ENCODE data around the gene BTBD6.

BTBD6 gene

DNA sequence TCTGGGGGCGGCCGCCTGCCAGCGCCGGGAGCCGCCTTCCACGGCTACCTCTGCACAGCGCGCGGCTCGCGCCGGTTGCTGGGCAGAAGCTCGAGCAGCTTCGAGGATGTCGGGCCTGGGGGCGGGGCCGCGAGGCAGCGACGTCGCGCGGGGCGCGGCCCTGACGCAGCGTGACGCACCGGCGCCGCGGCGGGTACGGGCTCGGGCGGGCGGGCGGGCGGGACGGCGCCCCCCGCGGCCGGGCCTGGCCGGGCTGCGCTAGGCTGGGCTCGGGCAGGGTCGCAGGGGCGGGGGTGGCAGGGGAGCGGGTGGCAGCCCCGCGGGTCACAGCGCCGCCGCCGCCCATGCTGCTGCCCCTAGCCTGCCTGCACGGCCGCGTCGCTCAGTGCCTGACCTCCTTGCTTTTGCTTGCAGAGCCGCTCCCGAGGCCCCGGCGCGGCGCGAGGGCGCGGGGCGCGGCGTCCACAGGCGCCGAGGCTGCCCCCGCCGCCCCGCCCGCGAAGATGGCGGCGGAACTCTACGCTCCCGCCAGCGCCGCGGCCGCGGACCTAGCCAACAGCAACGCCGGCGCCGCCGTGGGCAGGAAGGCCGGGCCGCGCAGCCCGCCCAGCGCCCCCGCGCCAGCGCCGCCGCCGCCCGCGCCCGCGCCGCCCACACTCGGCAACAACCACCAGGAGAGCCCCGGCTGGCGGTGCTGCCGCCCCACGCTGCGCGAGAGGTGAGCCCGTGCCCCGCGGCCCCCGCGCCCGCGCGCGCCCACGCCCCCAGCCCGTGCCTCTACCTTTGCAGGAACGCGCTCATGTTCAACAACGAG, at the start of gene BTBD6:
TSS of gene BTBD6 (plus strand) at position 166 of the 814 bp plus-strand sequence. CDS start at position 345, 179 bp downstream.
- peak; percentile 74 for DNase-seq

DNA sequence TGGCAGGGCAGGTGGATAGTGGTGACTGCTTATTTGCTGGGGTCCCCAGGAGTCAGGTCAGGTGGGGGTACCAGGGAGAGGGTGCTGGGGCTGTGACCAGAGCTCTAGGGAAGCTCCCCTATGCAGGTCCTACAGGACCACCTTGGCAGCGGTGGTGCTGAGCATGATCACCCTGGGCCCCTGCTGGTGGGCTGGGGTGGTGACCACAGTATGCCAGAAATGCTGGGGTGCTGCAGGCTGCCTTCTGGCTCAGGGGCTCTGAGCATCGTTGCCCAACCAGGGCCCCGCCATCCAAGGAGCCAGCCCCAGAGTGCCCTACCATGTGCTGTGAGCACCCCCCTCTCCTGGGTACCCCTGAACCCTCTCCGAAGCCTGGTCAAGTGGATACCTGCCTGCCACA, 49.7 kb upstream of the BTBD6 start:
- DNase-seq: no peak

DNA sequence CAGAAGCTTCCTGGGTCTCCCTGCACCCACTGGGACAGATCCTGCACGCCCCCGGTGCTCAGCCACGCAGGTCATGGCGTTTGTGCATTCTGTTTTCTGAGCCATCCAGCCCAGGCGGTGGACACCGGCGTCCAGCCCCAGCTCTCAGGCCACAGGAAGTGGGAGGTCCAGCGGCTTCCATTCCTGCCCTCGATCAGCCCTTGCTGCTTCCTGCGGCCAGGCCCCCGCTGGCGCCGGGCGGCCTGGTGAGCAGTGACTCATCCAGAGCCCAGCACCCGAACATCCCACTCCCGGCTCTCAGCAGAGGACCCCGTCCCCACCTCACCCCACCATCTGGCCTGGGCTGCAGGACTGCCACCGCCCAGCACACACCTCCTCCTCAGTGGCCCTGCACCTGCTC, 49.2 kb upstream of the BTBD6 start:
- no peak for DNase-seq

DNA sequence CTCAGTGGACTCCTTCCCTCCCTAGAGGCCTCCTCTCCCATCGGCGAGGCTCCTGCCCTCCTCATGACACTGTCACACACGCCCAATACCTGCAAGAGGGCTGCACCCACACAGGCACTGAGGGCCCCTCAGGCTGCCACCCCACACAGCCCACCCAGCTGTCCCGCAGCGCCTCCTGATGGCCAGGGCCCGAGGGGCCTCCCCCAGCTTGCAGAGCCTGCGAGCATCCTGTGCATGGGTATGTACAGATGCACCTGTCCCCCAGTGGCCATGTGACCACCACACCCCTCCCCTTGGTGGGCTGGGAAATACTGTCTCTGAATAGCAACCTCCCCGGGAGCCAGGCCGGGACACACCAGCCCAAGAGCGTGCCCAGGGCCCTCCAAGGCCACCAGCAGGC, 48.3 kb upstream of the BTBD6 start:
- no peak for DNase-seq

DNA sequence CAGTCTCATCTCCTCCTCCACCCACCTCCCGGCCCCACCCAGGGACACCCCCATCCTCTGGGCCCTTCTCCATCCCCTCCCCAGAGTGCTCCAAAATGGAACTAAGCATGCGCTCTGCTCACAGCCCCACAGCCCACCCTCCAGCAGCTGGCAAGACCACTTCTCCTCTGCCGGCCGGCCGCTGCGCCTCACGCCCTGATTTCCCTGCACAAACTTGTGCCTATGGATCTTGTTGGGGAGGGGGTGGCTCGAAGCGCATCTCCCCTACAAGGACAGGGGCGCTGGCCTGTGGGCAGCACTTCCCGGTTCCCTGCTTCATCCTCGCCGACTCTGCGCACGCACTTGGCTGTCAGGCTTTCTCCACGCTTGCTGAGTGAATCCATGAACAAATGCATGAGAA, 47.7 kb upstream of the BTBD6 start:
- DNase-seq: no peak

DNA sequence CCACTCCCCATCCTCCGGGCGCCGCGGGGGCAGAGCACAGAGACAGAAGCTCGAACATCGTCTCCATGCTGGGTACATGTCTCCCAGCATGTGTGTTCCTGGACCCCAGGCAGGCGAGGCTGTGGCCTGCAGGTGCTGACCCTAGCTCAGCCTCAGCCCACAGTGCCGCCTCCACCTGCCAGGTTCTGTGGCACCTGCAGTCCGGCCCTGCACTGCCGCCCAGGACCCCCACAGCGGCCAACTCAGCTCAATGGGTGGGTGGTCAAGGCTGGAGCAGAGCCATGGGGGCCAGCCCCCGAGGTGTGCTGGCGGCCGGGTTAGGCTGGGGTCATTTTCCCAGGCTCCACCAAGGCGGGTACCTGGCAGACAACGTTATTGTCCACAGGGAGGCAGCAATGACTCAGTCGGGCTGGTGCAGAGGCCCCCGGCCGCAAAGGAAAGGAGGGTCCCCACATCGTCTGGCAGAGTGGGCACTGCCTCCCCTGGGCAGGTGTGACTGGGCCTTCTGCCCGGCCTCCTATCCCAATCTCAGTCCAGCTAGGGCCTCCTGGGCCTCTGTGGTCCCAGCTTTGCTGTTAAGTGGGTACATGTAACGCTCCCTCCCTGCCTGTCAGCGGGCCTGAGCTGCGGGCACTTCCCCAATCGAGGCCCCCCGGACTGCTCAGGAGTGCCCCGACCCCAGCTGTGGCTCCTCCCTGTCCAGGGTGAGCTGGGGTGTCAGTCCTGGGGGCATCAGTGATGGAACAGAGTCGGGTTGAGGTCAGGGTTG, 47.0 kb upstream of the BTBD6 start:
- DNase-seq: no peak

DNA sequence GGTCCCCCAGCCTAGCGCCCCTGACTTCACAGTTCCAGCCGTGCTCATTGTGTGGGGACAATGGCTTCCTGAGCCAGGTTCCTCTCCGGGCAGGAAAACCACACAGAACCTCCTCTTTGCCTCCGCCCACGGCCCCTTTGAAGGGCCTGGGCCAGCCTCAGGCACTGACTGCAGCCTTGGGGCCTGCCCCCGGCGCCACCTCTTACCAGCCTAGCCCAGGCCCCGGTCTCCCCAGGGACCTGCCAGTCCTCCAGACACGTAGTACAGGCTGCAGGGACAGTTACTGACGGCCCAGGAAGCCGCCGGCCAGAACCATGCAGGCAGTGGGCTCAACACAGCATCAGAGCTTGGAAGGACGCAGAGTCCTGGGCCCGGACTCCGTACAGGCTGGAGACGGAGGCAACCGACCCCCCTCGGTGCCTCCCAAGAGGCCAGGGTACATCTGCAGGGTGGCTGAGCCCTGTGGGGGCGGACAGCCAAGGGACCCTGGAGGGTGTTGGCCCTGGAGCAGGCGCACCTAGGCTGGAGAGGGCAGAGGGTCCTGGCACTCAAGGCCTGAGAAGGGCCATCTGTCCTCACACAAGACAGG, 46.3 kb upstream of the BTBD6 start:
- DNase-seq: no peak

DNA sequence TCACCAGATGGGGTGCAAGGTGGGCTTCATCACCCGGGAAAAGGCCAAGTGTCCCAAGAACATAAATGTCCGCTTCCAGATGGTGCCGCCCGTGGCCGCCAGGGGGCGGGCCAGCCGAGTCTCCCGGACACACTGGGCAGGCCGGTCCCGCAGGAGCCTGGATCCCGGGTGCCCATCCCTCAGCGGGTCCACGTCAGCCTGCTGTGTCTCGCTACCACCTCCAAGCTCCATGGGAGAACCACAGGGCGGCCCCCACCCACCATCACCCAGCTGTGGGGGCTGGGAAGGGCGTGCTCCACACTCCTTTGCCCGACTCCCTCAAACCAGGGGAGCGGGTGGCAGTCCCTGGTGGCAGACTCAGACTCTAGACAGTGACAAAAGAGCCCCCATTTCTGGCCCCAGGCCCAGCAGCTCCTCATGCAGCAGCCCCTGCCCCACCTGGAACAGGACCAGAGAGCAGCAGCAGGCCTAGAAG, 45.2 kb upstream of the BTBD6 start:
- DNase-seq: peak; percentile 32

DNA sequence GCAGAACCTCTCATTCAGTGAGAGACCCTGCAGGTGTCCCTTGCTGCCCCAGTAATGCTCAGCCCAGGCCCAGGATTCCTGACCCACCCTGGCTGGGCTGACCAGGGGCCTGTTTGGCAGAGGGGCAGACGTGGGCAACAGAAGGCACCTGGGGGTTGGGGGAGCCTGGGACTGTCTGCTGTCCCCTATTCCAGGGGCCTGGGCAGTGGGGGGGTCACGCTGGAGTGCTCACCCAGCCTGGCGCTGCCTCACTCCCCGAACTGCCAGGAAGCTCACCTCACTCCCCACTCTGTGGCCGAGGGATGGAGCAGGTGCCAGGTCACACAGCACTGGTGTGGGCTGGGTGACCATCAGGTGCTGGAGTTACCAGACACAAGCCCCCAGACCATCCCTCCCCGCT, 44.6 kb upstream of the BTBD6 start:
- no peak for DNase-seq

DNA sequence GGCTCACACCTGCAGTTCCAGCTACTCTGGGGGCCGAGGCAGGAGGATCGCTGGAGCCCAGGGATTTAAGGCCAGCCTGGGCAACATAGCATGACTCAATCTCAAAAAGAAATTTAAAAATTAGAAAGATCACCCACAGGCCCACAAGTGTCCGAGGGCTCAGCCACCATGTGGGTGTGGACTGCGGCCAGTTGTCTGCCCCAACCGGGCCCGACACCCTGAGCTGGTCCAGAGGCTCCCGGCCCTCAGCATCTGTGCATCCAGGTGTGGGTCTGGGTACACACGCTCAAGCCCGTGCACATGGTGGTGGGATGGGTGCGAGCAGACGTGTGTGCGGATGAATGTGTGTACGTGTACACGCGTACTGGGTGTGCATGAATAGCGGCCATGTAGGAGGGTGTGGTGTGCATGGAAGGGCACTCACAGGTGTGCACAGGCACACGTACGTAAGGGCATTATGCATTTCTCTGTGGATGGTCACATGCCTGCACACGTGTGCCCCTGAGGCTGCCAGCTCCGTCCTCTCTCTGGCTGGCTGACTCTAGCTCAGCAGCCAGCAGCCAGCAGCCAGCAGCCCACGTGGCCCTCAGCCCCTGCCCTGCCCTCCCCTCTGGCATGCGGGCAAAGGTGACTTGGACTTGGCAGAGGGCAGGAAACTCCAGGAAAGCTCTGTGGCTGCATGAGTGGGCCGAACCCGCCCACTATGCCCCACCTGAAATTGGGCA, 44.0 kb upstream of the BTBD6 start:
- no peak for DNase-seq

DNA sequence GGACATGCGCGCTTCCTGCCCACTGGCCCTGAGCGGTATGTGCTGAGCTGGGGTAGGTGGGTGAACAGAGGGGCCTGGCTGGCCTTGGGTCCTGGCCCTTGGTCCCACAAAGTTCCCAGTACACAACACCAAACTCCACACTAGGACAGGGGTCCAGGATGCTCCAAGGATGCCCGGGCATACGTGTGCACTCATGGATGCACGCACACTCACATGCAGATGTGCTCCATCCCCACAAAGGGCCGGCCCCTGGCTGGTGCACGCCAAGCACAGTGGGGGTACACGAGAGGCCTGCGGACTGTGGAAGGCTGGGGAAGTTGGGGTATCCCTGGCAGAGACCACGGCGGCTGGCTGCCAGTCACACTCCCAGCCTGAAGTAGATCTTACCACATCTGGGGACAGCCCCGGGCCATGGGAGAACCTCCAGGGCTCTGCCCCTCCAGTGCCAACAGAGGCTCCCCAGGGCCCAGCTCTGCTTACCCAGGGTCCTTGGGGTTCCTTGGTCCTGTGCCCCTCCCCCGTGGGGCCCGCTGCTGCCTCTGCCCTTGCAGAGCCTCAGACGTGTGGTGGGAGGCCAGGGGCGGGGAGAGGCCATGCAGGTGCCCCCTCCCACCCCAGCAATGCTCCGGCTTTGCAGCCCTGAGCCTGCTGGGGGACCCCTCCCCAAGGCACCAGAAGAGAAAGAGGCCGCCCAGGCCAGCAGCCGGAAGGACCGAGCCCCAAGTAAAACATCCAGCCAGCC, 43.2 kb upstream of the BTBD6 start:
- no peak for DNase-seq

DNA sequence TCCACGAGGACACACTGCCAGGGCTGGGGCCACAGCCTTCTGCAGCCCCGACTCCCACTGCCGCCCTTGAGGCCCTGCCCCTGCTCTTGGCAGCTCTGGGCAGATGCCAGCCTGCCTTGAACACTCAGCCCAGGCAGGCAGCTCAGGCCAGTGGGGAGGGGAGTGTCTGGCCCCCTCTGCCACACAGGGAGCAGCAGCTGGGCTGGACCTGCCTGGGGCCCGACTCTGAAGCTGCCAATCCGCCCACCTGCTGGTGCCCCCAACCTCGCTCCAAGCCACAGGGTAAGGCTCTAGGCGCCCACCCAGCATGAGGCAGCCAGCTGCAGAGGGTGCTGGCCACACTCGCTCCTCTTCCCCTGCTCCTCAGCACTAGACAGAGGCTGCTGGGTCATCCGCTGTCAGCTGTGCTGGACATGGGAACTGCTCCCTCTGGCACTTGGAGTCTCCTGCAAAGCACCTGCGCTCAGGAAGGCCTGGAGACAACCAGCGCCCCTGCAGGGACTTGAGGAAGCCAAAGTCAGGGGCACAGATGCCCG, 42.6 kb upstream of the BTBD6 start:
- no peak for DNase-seq

DNA sequence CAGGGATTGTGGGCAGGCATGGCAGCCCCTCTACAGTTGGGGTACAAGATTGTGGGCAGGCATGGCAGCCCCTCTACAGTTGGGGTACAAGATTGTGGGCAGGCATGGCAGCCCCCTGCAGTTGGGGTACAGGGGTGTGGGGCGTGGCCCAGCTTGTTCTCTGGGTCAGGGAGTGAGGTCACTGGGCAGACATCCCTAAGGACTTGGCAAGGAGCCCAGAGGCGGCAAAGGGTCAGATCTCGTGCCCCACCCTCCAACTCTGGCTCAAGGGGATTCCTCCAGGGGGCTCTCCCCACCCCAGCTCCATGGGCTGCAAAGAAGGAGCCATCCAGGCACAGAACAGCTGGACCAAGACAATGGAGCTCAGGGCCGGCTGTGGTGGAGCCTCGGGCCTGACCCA, 41.5 kb upstream of the BTBD6 start:
- no peak for DNase-seq

DNA sequence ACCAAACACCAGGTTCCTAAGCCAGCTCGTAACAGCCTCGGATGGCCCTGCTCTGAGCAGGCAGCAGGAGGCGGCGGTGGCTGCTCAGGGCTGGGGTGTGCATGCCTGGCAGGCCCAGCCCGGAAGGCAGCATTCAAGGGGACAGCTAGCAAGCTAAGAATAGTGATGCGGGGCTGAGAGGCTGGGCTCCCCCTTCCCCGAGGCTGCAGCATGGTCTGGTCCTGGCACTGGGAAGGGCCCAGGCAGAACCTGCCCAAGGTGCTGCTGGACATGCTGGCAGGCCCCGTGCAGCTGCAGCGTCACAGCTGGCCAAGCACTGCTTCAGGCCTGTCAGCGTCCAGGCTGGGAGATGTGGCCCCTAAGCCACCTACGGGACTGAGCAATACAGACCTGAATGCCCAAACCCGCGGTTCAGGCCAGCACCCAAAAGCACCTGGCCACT, 40.9 kb upstream of the BTBD6 start:
- no peak for DNase-seq

DNA sequence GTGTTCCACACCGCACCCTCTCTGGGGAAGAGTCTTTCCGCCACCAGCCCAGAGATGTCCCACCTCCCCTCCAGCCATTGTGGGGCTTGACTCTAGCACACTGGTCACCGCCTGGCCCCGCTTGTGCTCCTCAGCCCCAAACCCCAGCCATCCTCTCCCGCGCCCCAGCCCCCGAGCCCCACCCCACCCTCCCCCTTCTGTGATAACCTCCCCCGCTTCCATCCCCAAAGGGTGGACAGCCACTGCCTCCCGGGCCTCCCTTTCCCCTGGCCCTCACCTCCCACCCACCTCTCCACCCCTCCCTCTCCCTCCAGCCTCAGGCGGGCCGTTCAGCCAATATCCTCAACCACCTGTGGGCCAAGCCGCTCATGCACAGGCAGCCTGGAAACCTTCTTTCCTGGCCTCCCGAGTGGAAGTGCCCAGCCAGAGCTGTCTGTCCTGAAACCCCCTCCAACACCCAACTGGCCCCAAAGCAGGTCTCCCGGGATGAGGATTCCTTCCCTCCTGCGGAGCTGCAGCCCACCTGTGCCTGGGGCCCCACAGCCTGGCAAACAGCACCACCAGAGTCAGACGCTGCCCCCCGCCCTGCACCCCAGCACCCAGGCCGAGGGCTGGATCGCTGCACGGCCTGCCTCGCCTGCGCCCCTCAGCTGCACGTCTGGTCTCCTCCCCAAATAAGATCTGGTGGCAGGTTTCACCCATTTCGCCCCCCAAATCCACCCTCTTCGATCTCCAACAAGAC, 40.2 kb upstream of the BTBD6 start:
- DNase-seq: no peak

DNA sequence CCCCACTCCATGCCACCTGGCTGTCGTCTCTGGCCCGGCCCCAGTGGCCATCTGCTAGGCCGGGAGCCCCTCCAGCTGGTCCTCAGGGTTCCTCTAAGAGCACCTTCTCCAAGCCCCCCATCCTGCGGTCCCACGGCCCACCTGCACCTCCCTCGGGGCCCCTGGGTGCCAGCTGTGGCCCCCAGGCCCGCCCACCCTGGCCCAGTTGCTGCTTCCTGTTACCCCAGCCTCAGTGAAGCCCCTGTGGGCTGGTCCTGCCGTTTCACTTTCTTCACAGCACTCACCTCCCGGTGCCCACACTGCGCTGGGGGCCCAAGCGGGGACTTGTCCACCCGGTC, 39.6 kb upstream of the BTBD6 start:
- no peak for DNase-seq

DNA sequence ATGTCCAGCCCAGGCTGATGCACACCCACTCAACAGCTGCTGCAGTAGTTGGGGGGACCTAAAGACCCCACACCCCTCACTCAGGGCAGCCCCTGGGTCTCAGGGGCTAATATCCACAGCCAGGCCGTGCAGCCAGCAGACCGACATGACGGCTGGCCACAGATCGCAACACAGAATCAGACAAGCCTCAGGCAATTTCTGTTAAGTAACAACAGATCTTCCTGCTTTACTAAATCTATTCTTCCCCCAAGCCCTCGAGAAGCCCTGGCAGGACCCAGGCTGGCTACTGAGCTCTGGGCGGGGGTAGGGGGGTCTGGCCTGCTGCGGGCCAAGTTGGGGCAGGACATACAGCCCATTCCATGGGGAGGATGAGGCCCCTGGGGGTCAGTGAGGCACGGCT, 39.2 kb upstream of the BTBD6 start:
- DNase-seq: no peak

DNA sequence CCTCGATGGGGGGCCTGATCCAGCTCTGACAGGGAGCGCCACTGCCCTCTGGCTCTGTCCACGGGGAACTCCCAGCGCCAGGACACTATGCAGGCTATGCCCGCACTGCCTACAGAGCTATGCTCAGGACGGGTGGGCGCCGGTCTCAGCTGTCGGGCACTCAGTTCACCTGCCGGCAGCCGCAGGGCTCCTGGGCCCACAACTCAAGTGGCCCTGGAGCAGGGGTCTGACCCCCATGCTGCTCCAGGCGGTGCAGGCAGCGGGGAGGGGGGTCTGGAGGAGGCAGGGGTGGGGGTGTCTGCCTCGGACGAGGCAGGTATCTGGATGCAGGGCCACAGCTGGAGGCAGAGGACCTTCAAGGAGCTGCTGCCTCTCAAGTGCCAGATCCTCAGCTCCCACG, 38.7 kb upstream of the BTBD6 start:
- no peak for DNase-seq

DNA sequence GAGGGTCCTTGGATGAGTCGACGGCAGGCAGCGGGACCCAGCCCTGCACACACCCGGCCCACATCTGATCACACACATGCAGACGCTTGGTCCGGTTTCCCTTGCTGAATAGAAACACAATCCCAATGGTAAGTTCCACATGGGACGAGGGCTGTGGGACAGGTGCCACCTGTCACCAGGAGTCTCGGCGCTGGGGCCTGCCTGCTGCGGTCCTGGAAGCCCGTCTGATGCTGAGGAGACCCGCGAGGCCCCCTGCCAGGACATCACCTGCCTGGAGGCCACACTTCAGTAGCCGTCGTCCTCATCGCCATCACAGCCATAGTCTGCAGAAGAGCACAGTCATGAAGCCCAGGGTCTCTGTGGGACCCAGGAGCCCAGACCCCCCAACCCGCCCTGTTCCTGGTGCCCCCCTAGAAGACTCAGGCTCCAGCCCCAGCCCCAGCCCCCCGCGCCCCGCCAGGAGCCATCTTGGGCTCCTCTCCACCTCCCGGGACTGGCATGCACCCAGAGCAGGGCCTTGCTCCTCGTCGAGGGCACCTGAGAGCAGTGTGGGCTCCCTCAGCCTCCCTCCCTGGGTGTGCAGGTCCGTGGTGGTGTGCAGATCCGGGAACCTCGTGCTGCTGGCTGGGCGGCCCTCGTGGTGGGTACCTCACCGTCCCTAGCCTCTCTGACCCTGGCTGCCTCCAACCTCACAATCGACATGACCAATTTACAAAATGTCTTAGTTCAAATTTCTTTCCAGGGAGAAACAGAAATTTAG, 37.9 kb upstream of the BTBD6 start:
- no peak for DNase-seq

DNA sequence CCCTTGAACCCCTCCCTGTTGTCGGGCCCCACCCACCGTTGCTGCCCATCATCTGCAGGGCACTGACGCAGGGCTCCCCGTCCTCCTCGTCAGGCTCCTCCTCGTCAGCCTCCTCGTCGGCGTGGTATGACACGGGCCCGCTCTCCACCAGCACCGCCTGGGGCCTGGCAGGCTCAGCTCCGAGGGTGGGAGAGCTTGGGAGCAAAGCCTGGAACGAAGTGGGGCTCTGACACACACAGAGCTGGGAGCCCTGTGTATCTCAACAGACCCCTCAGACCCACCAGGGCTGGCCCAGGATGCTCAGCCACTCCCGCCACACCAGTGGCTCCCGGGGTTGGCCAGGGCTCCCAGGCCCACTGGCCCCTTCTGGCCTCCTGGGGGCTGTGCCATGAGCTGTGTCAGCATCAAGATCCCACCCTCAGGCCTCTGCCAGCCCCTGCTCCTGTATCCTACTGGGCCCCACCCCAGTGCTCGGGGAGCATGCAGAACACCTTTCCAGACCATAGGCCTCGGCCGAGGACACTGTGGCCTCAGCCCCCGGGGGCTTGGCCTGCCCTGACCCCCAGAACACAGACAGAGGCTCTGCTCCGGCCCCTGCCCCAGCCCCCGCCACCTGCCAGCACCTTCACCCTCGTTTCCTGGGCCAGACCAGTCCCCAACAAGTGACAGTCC, 37.1 kb upstream of the BTBD6 start:
- no peak for DNase-seq

Measured in NK-92 treated with Interleukin-12 subunit alpha and Interleukin-12 subunit beta, amount 100 ng/mL, for 24 hours (cell line).